BLaER1 treated with 17β-estradiol and CSF1 and Interleukin-3, amounts not matched to agents 10 nM and 100 nM (cell line): Measurements from ENCODE around the gene EIF4EBP3.
"Not testable (repeated sequence)": the region's sequence is repeated elsewhere in the genome, so short reads cannot be mapped to it uniquely, and the experiment has no call there.

Experiments used
- H3K27ac ChIP-seq, 11 experiments: shearing (Covaris generic); formaldehyde crosslinking; 2 replicates each; pipeline ENCODE4 v1.8.1; 2022
- H3K27me3 ChIP-seq, 11 experiments: shearing (Covaris generic); formaldehyde crosslinking; 2 replicates each; pipeline ENCODE4 v1.8.1; 2022
- H3K36me3 ChIP-seq, 11 experiments: shearing (Covaris generic); formaldehyde crosslinking; 2 replicates each; pipeline ENCODE4 v1.8.1; 2022
- H3K4me1 ChIP-seq, 10 experiments: shearing (Covaris generic); formaldehyde crosslinking; 2 replicates each; pipeline ENCODE4 v1.8.1; 2022
- H3K4me2 ChIP-seq, 11 experiments: shearing (Covaris generic); formaldehyde crosslinking; 2 replicates each; pipeline ENCODE4 v1.8.1; 2022
- H3K4me3 ChIP-seq, 10 experiments: shearing (Covaris generic); formaldehyde crosslinking; 2 replicates each; pipeline ENCODE4 v1.8.1; 2022
- H3K9ac ChIP-seq, 11 experiments: shearing (Covaris generic); formaldehyde crosslinking; 2 replicates each; pipeline ENCODE4 v1.8.1; 2022
- H3K9me3 ChIP-seq, 11 experiments: shearing (Covaris generic); formaldehyde crosslinking; replicated peaks in 1 of 11; 2 replicates each; pipeline ENCODE4 v1.8.1; 2022
- H4K20me1 ChIP-seq, 11 experiments: shearing (Covaris generic); formaldehyde crosslinking; 2 replicates each; pipeline ENCODE4 v1.8.1; 2022
- Cebpa-rat ChIP-seq, 11 experiments: shearing (Covaris generic); IDR thresholded peaks; 2 replicates each; pipeline ENCODE4 v1.8.1; 2022

Gene EIF4EBP3

GRCh38 chr5:140590861-140591260, 43.4 kb downstream of the EIF4EBP3 start:
- H4K20me1 ChIP-seq, result no peaks in the 10 kb centered on the region
- H3K27ac ChIP-seq, result peak overlapping the region in 6 of 11 experiments; percentile 48 to 95 (median 82); a peak in 12 of 22 replicates
- peaks cover 0 to 22% (median 0%) of the 10 kb centered on the region in 11 experiments; a peak in 5 of 22 replicates for H3K36me3 ChIP-seq
- peak overlapping the region in 4 of 10 experiments; percentile 43 to 59 (median 52); a peak in 7 of 20 replicates for H3K4me3 ChIP-seq
- no peak for TF ChIP-seq Cebpa-rat (IDR thresholded peaks at IDR 0.05)
- H3K27me3 ChIP-seq, result no peaks in the 10 kb centered on the region
- H3K9me3 ChIP-seq, result peaks cover 0 to 22% (median 2%) of the 10 kb centered on the region in 11 experiments; a peak in 7 of 22 replicates
- H3K4me2 ChIP-seq, result peak overlapping the region in 6 of 11 experiments; percentile 1 to 99 (median 92); a peak in 10 of 22 replicates
- H3K4me1 ChIP-seq, result peaks cover 0 to 94% (median 51%) of the 10 kb centered on the region in 10 experiments; a peak in 15 of 20 replicates
- H3K9ac ChIP-seq, result peak overlapping the region in 4 of 11 experiments; percentile 71 to 92 (median 86); a peak in 7 of 22 replicates

GRCh38 chr5:140591747-140592372, 44.4 kb downstream of the EIF4EBP3 start:
- Histone ChIP-seq H3K36me3 (peaks cover 0 to 12% (median 0%) of the 10 kb centered on the region in 11 experiments; a peak in 3 of 22 replicates), H3K4me2 (peak overlapping the region in 7 of 11 experiments; percentile 42 to 99 (median 88); a peak in 14 of 22 replicates), H3K9ac (peak overlapping the region in 6 of 11 experiments; percentile 17 to 92 (median 76); a peak in 11 of 22 replicates), H3K4me3 (peak overlapping the region in 4 of 10 experiments; percentile 43 to 59 (median 52); a peak in 9 of 20 replicates), H3K27ac (peak overlapping the region in 8 of 11 experiments; percentile 25 to 95 (median 76); a peak in 15 of 22 replicates), H3K27me3 (no peaks in the 10 kb centered on the region), H4K20me1 (no peaks in the 10 kb centered on the region), H3K9me3 (peaks cover 0 to 14% (median 0%) of the 10 kb centered on the region in 11 experiments; a peak in 5 of 22 replicates), H3K4me1 (peaks cover 0 to 94% (median 61%) of the 10 kb centered on the region in 10 experiments; a peak in 15 of 20 replicates)
- TF ChIP-seq Cebpa-rat (IDR thresholded peaks at IDR 0.05), result no peak

DNA sequence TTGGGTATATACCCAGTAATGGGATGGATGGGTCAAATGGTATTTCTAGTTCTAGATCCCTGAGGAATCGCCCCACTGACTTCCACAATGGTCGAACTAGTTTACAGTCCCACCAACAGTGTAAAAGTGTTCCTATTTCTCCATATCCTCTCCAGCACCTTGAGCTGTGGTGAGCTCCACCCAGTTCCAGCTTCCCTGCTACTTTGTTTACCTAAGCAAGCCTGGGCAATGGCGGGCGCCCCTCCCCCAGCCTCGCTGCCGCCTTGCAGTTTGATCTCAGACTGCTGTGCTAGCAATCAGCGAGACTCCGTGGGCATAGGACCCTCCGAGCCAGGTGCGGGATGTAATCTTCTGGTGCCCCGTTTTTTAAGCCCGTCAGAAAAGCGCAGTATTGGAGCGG, 45.6 kb downstream of the EIF4EBP3 start:
- H3K9ac ChIP-seq, result not testable (repeated sequence)
- peak overlapping the region in 5 of 11 experiments; percentile 10 to 99 (median 91); a peak in 7 of 22 replicates for H3K27ac ChIP-seq
- peak overlapping the region in 1 of 10 experiments; percentile 34; a peak in 1 of 20 replicates for H3K4me3 ChIP-seq

GRCh38 chr5:140594169-140594568, 46.7 kb downstream of the EIF4EBP3 start:
- TF ChIP-seq Cebpa-rat (IDR thresholded peaks at IDR 0.05), result no peak

More for the DNA sequence above, 45.6 kb downstream of the EIF4EBP3 start:
- not testable (repeated sequence) for H4K20me1 ChIP-seq, H3K27me3 ChIP-seq, H3K9me3 ChIP-seq
- Histone ChIP-seq H3K36me3 (peaks cover 0 to 10% (median 0%) of the 10 kb centered on the region in 11 experiments; a peak in 1 of 22 replicates), H3K4me1 (peaks cover 0 to 94% (median 63%) of the 10 kb centered on the region in 10 experiments; a peak in 15 of 20 replicates), H3K4me2 (peak overlapping the region in 3 of 11 experiments; percentile 90 to 98 (median 92); a peak in 6 of 22 replicates)

GRCh38 chr5:140595538-140596300, 48.3 kb downstream of the EIF4EBP3 start:
- H3K4me2 ChIP-seq, result peak overlapping the region in 8 of 11 experiments; percentile 2 to 98 (median 86); a peak in 15 of 22 replicates
- peak overlapping the region in 6 of 11 experiments; percentile 51 to 96 (median 78); a peak in 13 of 22 replicates for H3K9ac ChIP-seq
- H3K27me3 ChIP-seq, result no peaks in the 10 kb centered on the region
- H3K4me3 ChIP-seq, result peak overlapping the region in 4 of 10 experiments; percentile 20 to 69 (median 58); a peak in 5 of 20 replicates
- TF ChIP-seq Cebpa-rat (IDR thresholded peaks at IDR 0.05), result peak in 2 of 11 experiments; percentile 43 to 63; a peak in 4 of 22 replicates
- H3K4me1 ChIP-seq, result peaks cover 0 to 94% (median 42%) of the 10 kb centered on the region in 10 experiments; a peak in 15 of 20 replicates
- peaks cover 0 to 25% (median 0%) of the 10 kb centered on the region in 11 experiments; a peak in 4 of 22 replicates for H3K36me3 ChIP-seq
- no peaks in the 10 kb centered on the region for H4K20me1 ChIP-seq
- H3K9me3 ChIP-seq, result peaks cover 0 to 17% (median 0%) of the 10 kb centered on the region in 11 experiments; a peak in 2 of 22 replicates
- peak overlapping the region in 9 of 11 experiments; percentile 44 to 99 (median 88); a peak in 18 of 22 replicates for H3K27ac ChIP-seq

More at GRCh38 chr5:140594169-140594568, 46.7 kb downstream of the EIF4EBP3 start:
- peaks cover 0 to 94% (median 52%) of the 10 kb centered on the region in 10 experiments; a peak in 15 of 20 replicates for H3K4me1 ChIP-seq
- H3K27me3 ChIP-seq, result no peaks in the 10 kb centered on the region
- H3K9me3 ChIP-seq, result peaks cover 0 to 8% (median 0%) of the 10 kb centered on the region in 11 experiments; a peak in 2 of 22 replicates
- H3K27ac ChIP-seq, result peak overlapping the region in 6 of 11 experiments; percentile 55 to 99 (median 90); a peak in 12 of 22 replicates
- H3K36me3 ChIP-seq, result peaks cover 0 to 20% (median 0%) of the 10 kb centered on the region in 11 experiments; a peak in 4 of 22 replicates
- H3K9ac ChIP-seq, result peak overlapping the region in 5 of 11 experiments; percentile 36 to 93 (median 68); a peak in 8 of 22 replicates
- peak overlapping the region in 5 of 11 experiments; percentile 83 to 98 (median 92); a peak in 10 of 22 replicates for H3K4me2 ChIP-seq
- H4K20me1 ChIP-seq, result no peaks in the 10 kb centered on the region
- peak overlapping the region in 3 of 10 experiments; percentile 27 to 34 (median 27); a peak in 3 of 20 replicates for H3K4me3 ChIP-seq

DNA sequence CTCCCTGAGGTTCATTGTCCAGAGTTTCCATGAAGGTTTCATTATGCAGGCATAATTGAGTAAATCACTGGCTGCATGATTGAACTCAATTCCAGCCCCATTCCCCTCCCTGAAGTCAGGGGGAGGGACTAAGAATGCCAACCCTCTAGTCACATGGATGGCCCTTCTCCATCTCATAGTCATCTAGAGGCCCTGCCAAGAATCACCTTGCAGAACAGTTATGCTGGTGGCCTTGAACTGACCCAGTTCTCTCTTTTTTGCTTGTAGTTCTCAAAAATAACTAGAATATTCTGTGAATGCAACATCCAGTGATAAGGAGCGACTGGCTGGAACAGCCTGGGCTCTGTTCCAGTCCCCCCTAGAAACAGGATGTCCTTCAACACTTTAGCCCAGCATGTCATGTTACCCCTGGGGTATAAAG, 48.9 kb downstream of the EIF4EBP3 start:
- no peaks in the 10 kb centered on the region for H4K20me1 ChIP-seq
- peaks cover 0 to 23% (median 0%) of the 10 kb centered on the region in 11 experiments; a peak in 6 of 22 replicates for H3K9me3 ChIP-seq
- no peaks in the 10 kb centered on the region for H3K27me3 ChIP-seq
- peak overlapping the region in 7 of 11 experiments; percentile 55 to 98 (median 90); a peak in 14 of 22 replicates for H3K4me2 ChIP-seq
- H3K4me1 ChIP-seq, result peaks cover 0 to 94% (median 39%) of the 10 kb centered on the region in 10 experiments; a peak in 15 of 20 replicates
- peak overlapping the region in 4 of 10 experiments; percentile 21 to 69 (median 58); a peak in 6 of 20 replicates for H3K4me3 ChIP-seq
- H3K9ac ChIP-seq, result peak overlapping the region in 5 of 11 experiments; percentile 73 to 96 (median 78); a peak in 10 of 22 replicates
- peaks cover 0 to 31% (median 0%) of the 10 kb centered on the region in 11 experiments; a peak in 5 of 22 replicates for H3K36me3 ChIP-seq
- H3K27ac ChIP-seq, result peak overlapping the region in 8 of 11 experiments; percentile 44 to 99 (median 89); a peak in 15 of 22 replicates
- TF ChIP-seq Cebpa-rat (IDR thresholded peaks at IDR 0.05), result no peak

DNA sequence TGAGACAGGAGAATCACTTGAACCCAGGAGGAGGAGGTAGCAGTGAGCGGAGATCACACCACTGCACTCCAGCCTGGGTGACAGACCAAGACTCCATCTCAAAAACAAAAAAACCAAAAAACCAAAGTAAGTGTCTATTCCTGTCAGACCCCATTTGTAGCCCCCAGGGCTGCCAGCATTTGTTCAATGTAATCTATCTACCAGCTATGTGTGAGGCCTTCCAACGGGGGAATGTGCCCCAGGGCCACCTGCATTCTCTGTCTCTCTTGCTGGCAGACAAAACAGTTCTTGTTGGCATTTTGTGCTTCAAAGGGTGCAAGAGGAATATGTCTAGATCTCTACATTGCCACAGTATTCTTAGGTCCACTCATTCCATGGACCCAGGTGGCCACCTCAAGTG, 51.4 kb downstream of the EIF4EBP3 start:
- Histone ChIP-seq H3K9me3 (peaks cover 0 to 47% (median 3%) of the 10 kb centered on the region in 11 experiments; a peak in 9 of 22 replicates), H3K27me3 (no peaks in the 10 kb centered on the region)
- no peak for TF ChIP-seq Cebpa-rat (IDR thresholded peaks at IDR 0.05)

More for the DNA sequence above, 51.4 kb downstream of the EIF4EBP3 start:
- peak overlapping the region in 5 of 11 experiments; percentile 30 to 99 (median 91); a peak in 9 of 22 replicates for H3K27ac ChIP-seq
- peak overlapping the region in 3 of 10 experiments; percentile 56 to 69 (median 61); a peak in 6 of 20 replicates for H3K4me3 ChIP-seq
- peaks cover 0 to 39% (median 0%) of the 10 kb centered on the region in 11 experiments; a peak in 6 of 22 replicates for H3K36me3 ChIP-seq
- no peaks in the 10 kb centered on the region for H4K20me1 ChIP-seq
- peaks cover 0 to 100% (median 43%) of the 10 kb centered on the region in 10 experiments; a peak in 14 of 20 replicates for H3K4me1 ChIP-seq
- peak overlapping the region in 2 of 11 experiments; percentile 93 to 96; a peak in 4 of 22 replicates for H3K9ac ChIP-seq
- H3K4me2 ChIP-seq, result peak overlapping the region in 3 of 11 experiments; percentile 90 to 98 (median 92); a peak in 6 of 22 replicates
